SK-N-MC (cell line): Measurements from ENCODE around the gene WDR47.

Source experiments
- EZH2 ChIP-seq: fragments of 200-600 bp; sonication (generic); IDR thresholded peaks from one replicate; pipeline ENCODE4 v1.6.1; 2017; ENCODE audit warnings: antibody characterized with exemption
- POLR2AphosphoS5 ChIP-seq: IDR thresholded peaks from 2 replicates; pipeline ENCODE4 v1.6.1; 2012; ENCODE audit warnings: mild to moderate bottlenecking, low read depth, low read length, borderline replicate concordance

- TF ChIP-seq POLR2AphosphoS5 (no peak), EZH2 (no peak)
These were observed 26.0 kb upstream of the WDR47 start for GRCh38 chr1:109067883-109068282.
